ENCODE data around the gene OGFOD1.

- TF ChIP-seq, protein P1, sequence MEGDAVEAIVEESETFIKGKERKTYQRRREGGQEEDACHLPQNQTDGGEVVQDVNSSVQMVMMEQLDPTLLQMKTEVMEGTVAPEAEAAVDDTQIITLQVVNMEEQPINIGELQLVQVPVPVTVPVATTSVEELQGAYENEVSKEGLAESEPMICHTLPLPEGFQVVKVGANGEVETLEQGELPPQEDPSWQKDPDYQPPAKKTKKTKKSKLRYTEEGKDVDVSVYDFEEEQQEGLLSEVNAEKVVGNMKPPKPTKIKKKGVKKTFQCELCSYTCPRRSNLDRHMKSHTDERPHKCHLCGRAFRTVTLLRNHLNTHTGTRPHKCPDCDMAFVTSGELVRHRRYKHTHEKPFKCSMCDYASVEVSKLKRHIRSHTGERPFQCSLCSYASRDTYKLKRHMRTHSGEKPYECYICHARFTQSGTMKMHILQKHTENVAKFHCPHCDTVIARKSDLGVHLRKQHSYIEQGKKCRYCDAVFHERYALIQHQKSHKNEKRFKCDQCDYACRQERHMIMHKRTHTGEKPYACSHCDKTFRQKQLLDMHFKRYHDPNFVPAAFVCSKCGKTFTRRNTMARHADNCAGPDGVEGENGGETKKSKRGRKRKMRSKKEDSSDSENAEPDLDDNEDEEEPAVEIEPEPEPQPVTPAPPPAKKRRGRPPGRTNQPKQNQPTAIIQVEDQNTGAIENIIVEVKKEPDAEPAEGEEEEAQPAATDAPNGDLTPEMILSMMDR (IDR thresholded peaks at IDR 0.05; ENCODE audit: insufficient read depth, low read length, poor library complexity, severe bottlenecking) = no peak
- no peak for TF ChIP-seq EZH2phosphoT487 (conservative IDR thresholded peaks at IDR 0.05; ENCODE audit: low read length)
Measured at GRCh38 chr16:56415875-56416274, 35.5 kb upstream of the OGFOD1 start.

All from SU-DHL-6 (cell line).